ENCODE data around the gene NAV2.

Gene NAV2

GRCh38 chr11:19984048-19984742 is 271.6 kb downstream of the NAV2 start:
- no peak overlapping the region for H3K27ac ChIP-seq
- H3K4me1 ChIP-seq (ENCODE audit: control insufficient read depth in 1 of 2, insufficient read depth in 1 of 2, low read depth in 1 of 2, low read length in 1 of 2): no peaks in the 10 kb centered on the region
- no peak for TF ChIP-seq CTCF (IDR thresholded peaks at IDR 0.05)

GRCh38 chr11:19985111-19985510 is 272.5 kb downstream of the NAV2 start:
- Histone ChIP-seq H3K27me3 (no peaks in the 10 kb centered on the region), H3K36me3 (peaks cover 50% of the 10 kb centered on the region), H3K4me1 (ENCODE audit: control insufficient read depth in 1 of 2, insufficient read depth in 1 of 2, low read depth in 1 of 2, low read length in 1 of 2) (no peaks in the 10 kb centered on the region), H3K4me3 (ENCODE audit: low read depth in 1 of 2, low read length in 1 of 2) (no peak overlapping the region), H3K27ac (no peak overlapping the region), H3K9me3 (no peaks in the 10 kb centered on the region)
- TF ChIP-seq CTCF (IDR thresholded peaks at IDR 0.05): no peak

More at GRCh38 chr11:19984048-19984742, 271.6 kb downstream of the NAV2 start:
- Histone ChIP-seq H3K4me3 (ENCODE audit: low read depth in 1 of 2, low read length in 1 of 2) (no peak overlapping the region), H3K9me3 (no peaks in the 10 kb centered on the region), H3K27me3 (no peaks in the 10 kb centered on the region), H3K36me3 (peaks cover 45% of the 10 kb centered on the region)

GRCh38 chr11:19987331-19987801 is 274.7 kb downstream of the NAV2 start:
- Histone ChIP-seq H3K9me3 (no peaks in the 10 kb centered on the region), H3K27me3 (no peaks in the 10 kb centered on the region), H3K27ac (no peak overlapping the region), H3K36me3 (peaks cover 50% of the 10 kb centered on the region), H3K4me1 (ENCODE audit: control insufficient read depth in 1 of 2, insufficient read depth in 1 of 2, low read depth in 1 of 2, low read length in 1 of 2) (no peaks in the 10 kb centered on the region), H3K4me3 (ENCODE audit: low read depth in 1 of 2, low read length in 1 of 2) (no peak overlapping the region)
- no peak for TF ChIP-seq CTCF (IDR thresholded peaks at IDR 0.05)

GRCh38 chr11:19988598-19988997 is 276.0 kb downstream of the NAV2 start:
- Histone ChIP-seq H3K27ac (no peak overlapping the region), H3K4me1 (ENCODE audit: control insufficient read depth in 1 of 2, insufficient read depth in 1 of 2, low read depth in 1 of 2, low read length in 1 of 2) (no peaks in the 10 kb centered on the region), H3K27me3 (no peaks in the 10 kb centered on the region), H3K9me3 (no peaks in the 10 kb centered on the region), H3K4me3 (ENCODE audit: low read depth in 1 of 2, low read length in 1 of 2) (no peak overlapping the region), H3K36me3 (peaks cover 49% of the 10 kb centered on the region)
- no peak for TF ChIP-seq CTCF (IDR thresholded peaks at IDR 0.05)

DNA sequence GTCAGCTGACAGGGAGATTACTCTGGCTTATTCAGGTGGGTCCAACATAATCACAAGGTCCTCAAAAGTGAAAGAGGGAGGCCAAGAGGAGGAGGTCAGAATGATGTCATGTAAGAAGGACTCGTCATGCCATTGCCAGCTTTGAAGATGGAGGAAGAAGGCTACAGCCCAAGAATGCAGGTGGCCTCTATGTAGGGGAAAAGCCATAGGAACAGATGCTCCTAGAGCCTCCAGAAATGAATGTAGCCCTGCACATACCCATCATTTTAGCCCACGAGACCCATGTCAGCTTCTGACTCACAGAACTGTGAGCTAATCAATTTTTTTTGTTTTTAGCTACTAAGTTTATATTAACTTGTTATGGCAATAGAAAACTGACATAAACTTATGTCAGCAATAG is 276.6 kb downstream of the NAV2 start:
- Histone ChIP-seq H3K4me3 (ENCODE audit: low read depth in 1 of 2, low read length in 1 of 2) (no peak overlapping the region), H3K4me1 (ENCODE audit: control insufficient read depth in 1 of 2, insufficient read depth in 1 of 2, low read depth in 1 of 2, low read length in 1 of 2) (no peaks in the 10 kb centered on the region), H3K27ac (no peak overlapping the region), H3K27me3 (no peaks in the 10 kb centered on the region), H3K9me3 (no peaks in the 10 kb centered on the region), H3K36me3 (peaks cover 43% of the 10 kb centered on the region)
- no peak for TF ChIP-seq CTCF (IDR thresholded peaks at IDR 0.05)

Measured in neutrophil (primary cell).